GM19239 (cell line): ENCODE data around the gene ZC3H18.
A peak's percentile ranks its signal among the peaks of the same experiment; 100 is the strongest.

Source experiments
- DNase-seq: peaks from one replicate; pipeline ENCODE4 v3.0.0; 2011; ENCODE audit warnings: low spot score; ENCODE audit not compliant: insufficient read length
- FAIRE-seq: peaks from 2 replicates; lab custom pipeline; 2011; peaks lifted over from hg19 to GRCh38; lab: Jason Lieb, UNC

ZC3H18 gene

GRCh38 chr16:88650749-88651275 lies 80.6 kb downstream of the ZC3H18 start, which contains the start of gene CYBA:
CYBA (minus strand) TSS chr16:88651053; CDS start chr16:88651013, 40 bp downstream.
- DNase-seq = peak; percentile 97
- FAIRE-seq = no peak

GRCh38 chr16:88651276-88651988 lies 81.2 kb downstream of the ZC3H18 start:
- FAIRE-seq = peak; percentile 98
- peak; percentile 99 for DNase-seq

- FAIRE-seq = no peak
- DNase-seq = no peak
Measured at GRCh38 chr16:88651989-88652761, 82.0 kb downstream of the ZC3H18 start.

- FAIRE-seq (no peak), DNase-seq (no peak)
Measured at GRCh38 chr16:88652762-88653063, 82.5 kb downstream of the ZC3H18 start.

- DNase-seq = no peak
- FAIRE-seq = no peak
Measured at GRCh38 chr16:88653101-88653500, 82.9 kb downstream of the ZC3H18 start.

GRCh38 chr16:88653596-88654362 lies 83.6 kb downstream of the ZC3H18 start:
- FAIRE-seq = no peak
- no peak for DNase-seq

GRCh38 chr16:88654363-88655052 lies 84.3 kb downstream of the ZC3H18 start:
- FAIRE-seq = no peak

GRCh38 chr16:88655053-88655732 lies 85.0 kb downstream of the ZC3H18 start:
- DNase-seq = no peak
- no peak for FAIRE-seq

More at GRCh38 chr16:88654363-88655052, 84.3 kb downstream of the ZC3H18 start:
- DNase-seq = no peak

GRCh38 chr16:88655733-88656281 lies 85.6 kb downstream of the ZC3H18 start:
- FAIRE-seq = no peak

GRCh38 chr16:88656291-88656980 lies 86.2 kb downstream of the ZC3H18 start:
- no peak for FAIRE-seq

More at GRCh38 chr16:88655733-88656281, 85.6 kb downstream of the ZC3H18 start:
- DNase-seq = no peak

GRCh38 chr16:88657371-88657770 lies 87.2 kb downstream of the ZC3H18 start:
- DNase-seq (no peak), FAIRE-seq (no peak)

More at GRCh38 chr16:88656291-88656980, 86.2 kb downstream of the ZC3H18 start:
- DNase-seq = no peak

GRCh38 chr16:88658714-88659113 lies 88.5 kb downstream of the ZC3H18 start:
- DNase-seq = no peak
- FAIRE-seq = no peak

- FAIRE-seq (no peak), DNase-seq (no peak)
Measured at GRCh38 chr16:88659160-88659559, 89.0 kb downstream of the ZC3H18 start.

GRCh38 chr16:88661468-88661867 lies 91.3 kb downstream of the ZC3H18 start:
- DNase-seq = no peak
- no peak for FAIRE-seq

- DNase-seq (no peak), FAIRE-seq (no peak)
Measured at GRCh38 chr16:88662222-88662842, 92.1 kb downstream of the ZC3H18 start.

- DNase-seq (peak; percentile 99), FAIRE-seq (peak; percentile 97)
Measured at GRCh38 chr16:88662843-88663606, 92.8 kb downstream of the ZC3H18 start, which contains the start of gene MVD. MVD (minus strand) TSS chr16:88663091; CDS start chr16:88663080, 11 bp downstream.

GRCh38 chr16:88665148-88665547 lies 94.9 kb downstream of the ZC3H18 start:
- FAIRE-seq = no peak
- no peak for DNase-seq
